Mesenteric fat pad (tissue), 1 donor: ENCODE measurements around the gene TTC36. TPM values are rescaled to one million over a fixed set of nuclear protein-coding genes. Genes with fewer than 3 reads are reported as not detected.
"Not testable (repeated sequence)": the region's sequence is repeated elsewhere in the genome, so short reads cannot be mapped to it uniquely, and the experiment has no call there.

ENCODE experiments used
- DNase-seq: peaks from one replicate; pipeline ENCODE4 v3.0.0-alpha.2; 2020; ENCODE audit warnings: low spot score
- long read RNA-seq: library from polyadenylated mRNA; unstranded; transcript quantifications from one replicate; pipeline ENCODE4 v2.0.0, GENCODE V29; 2020
- total RNA-seq: library from RNA; stranded (reverse); fragmentation: NEBNext Ultra II Directional; extraction: Animal tissue kit (Norgen Biotek cat#: 25700); gene quantifications from one replicate; pipeline ENCODE4 v1.2.1, GENCODE V29; 2021
- donor health status: DM: yes; HTN: yes; CAD: no.

The TTC36 gene, protein sequence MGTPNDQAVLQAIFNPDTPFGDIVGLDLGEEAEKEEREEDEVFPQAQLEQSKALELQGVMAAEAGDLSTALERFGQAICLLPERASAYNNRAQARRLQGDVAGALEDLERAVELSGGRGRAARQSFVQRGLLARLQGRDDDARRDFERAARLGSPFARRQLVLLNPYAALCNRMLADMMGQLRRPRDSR
- not detected for total RNA-seq
- long read RNA-seq: 0 reads

DNA sequence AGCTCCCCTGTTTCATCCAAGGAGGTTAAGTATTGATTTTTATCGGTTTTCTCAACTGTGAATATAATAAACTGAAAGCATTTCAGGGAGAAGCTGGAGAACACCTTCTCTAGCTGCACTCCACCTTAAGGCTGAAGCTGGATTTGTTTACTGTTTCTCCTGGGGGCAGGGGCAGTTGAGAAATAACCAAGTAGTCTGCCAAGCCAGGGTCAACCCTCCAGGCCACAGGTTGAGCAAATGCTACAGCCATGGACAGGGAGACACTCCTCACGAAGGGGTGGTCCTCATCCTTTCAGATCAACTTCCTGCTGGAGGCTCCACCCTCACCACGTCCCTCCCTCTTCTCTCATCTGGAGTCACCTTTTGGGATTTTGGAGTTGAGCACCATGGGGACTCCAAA is at the start of gene TTC36:
TSS of gene TTC36 (plus strand) at position 366 of the 400 bp plus-strand sequence. CDS start at position 387, 21 bp downstream.
- no peak for DNase-seq

DNA sequence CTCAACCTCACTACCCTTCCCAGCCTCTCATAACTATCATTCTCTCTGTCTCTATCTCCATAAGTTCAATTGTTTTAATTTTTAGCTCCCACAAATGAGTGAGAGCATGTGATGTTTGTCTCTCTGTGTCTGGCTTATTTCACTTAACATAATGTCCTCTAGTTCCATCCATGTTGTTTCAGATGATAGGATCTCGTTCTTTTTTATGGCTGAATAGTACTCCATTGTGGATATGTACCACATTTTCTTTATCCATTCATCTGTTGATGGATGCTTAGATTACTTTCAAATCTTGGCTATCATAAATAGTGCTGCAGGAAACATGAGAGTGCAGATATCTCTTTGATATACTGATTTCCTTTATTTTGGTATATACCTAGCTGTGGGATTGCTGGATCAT is 46.0 kb upstream of the TTC36 start:
- DNase-seq: not testable (repeated sequence)

DNA sequence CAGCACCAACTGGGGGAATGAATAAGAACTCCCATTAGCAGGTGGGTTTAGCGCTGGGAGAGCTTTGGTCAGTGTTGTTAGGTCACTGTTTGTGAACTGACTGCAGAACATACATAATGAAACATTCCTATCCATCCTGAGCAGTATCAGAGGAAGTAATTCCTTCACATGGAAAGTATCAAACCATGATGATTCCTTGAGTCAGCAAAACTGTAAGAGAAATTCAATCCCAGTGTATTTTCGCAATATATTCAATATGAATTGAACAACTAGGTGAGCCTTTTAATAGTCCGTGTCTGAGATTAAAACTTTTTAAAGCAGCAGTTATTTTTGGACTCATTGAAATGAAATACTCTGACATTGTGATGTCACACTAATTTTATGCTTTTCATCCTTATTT is 42.9 kb upstream of the TTC36 start:
- no peak for DNase-seq

GRCh38 chr11:118485273-118485672 is 42.0 kb upstream of the TTC36 start:
- DNase-seq: no peak

DNA sequence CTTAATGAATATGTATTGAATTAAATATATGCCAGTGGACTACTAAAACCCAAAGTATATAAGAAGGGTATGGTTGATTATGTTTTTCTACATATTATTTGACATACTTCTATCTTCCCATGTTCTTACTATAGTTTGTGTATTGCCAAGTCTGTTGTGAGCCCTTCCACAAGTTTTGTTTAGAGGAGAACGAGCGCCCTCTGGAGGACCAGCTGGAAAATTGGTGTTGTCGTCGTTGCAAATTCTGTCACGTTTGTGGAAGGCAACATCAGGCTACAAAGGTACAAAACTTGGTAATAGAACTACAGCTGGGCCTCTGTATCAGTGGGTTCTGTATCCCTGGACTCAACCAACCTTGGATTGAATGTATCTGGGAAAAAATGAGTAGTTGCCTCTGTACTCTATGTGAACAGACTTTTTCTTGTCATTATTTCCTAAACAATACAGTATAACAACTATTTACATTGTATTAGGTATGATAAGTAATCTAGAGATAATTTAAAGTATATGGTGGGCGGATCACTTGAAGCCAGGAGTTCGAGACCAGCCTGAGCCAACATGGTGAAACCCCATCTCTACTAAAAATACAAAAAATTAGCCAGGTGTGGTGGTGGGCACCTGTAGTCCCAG is 38.7 kb upstream of the TTC36 start:
- no peak for DNase-seq

- DNase-seq: no peak
Measured at GRCh38 chr11:118491041-118491440, 36.2 kb upstream of the TTC36 start.

DNA sequence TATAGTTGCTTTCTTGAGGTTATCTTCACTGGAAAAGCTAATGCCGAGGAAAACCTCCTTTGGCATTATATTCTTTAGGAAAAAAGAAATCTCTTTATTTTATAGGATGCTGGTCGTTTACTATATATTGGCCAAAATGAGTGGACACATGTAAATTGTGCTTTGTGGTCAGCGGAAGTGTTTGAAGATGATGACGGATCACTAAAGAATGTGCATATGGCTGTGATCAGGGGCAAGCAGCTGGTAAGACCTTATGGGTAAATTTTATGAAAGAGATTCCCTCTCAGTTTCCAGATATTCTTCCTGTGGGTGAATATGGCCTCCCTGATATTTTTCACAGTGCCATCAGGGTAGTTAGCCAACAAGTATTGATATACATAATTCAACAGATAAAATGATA is 29.4 kb upstream of the TTC36 start:
- DNase-seq: no peak

- DNase-seq: no peak
Measured at GRCh38 chr11:118503216-118503615, 24.1 kb upstream of the TTC36 start.

- DNase-seq: no peak
Measured at GRCh38 chr11:118511601-118512000, 15.7 kb upstream of the TTC36 start.

GRCh38 chr11:118514103-118514502 is 13.2 kb upstream of the TTC36 start:
- DNase-seq: no peak

DNA sequence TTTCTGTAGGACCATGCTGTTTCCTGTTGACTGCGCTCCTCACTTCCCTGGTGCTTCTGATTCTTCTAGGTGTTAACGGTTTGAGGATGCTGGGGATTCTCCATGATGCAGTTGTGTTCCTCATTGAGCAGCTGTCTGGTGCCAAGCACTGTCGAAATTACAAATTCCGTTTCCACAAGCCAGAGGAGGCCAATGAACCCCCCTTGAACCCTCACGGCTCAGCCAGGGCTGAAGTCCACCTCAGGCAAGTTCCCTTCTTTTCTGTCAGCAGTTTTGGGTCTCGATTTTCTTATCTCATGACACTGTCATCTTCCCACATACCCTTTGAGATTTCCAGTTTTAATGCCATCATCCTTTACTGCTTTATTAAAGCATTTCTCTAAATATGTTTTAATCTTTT is 7.7 kb upstream of the TTC36 start:
- DNase-seq: no peak

GRCh38 chr11:118521892-118522311 is 5.4 kb upstream of the TTC36 start:
- no peak for DNase-seq

DNA sequence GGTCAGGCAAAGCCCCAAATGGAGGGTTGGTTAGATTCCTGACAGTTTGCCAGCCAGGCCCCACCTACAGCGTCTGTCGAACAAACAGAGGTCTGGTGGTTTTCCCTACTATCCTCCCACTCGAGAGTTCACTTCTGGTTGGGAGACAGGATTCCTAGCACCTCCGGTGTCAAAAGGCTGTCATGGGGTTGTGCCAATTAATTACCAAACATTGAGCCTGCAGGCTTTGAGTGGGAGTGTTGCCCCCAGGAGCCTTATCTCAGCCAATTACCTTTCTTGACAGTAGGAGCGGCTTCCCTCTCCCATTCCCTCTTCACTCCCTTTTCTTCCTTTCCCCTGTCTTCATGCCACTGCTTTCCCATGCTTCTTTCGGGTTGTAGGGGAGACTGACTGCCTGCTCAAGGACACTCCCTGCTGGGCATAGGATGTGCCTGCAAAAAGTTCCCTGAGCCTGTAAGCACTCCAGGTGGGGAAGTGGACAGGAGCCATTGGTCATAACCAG is 4.7 kb upstream of the TTC36 start:
- DNase-seq: no peak

DNA sequence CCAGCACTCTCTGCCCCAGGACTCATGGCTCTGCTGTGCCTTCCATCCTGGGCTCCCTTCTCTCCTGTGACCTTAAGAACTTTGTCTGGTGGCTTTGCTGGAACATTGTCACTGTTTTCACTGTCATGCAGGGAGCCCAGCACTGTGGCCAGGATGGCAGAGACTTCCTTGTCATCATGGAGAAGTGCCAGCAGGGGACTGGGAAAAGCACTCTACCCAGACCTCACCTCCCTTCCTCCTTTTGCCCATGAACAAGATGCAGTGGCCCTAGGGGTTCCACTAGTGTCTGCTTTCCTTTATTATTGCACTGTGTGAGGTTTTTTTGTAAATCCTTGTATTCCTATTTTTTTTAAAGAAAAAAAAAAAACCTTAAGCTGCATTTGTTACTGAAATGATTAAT is 2.9 kb upstream of the TTC36 start:
- no peak for DNase-seq

DNA sequence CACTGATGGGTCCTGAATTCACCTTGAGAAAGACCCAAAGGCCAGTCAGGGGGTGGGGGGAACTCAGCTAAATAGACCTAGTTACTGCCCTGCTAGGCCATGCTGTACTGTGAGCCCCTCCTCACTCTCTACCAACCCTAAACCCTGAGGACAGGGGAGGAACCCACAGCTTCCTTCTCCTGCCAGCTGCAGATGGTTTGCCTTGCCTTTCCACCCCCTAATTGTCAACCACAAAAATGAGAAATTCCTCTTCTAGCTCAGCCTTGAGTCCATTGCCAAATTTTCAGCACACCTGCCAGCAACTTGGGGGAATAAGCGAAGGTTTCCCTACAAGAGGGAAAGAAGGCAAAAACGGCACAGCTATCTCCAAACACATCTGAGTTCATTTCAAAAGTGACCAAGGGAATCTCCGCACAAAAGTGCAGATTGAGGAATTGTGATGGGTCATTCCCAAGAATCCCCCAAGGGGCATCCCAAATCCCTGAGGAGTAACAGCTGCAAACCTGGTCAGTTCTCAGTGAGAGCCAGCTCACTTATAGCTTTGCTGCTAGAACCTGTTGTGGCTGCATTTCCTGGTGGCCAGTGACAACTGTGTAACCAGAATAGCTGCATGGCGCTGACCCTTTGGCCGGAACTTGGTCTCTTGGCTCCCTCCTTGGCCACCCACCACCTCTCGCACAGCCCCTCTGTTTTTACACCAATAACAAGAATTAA is 2.4 kb upstream of the TTC36 start:
- no peak for DNase-seq

DNA sequence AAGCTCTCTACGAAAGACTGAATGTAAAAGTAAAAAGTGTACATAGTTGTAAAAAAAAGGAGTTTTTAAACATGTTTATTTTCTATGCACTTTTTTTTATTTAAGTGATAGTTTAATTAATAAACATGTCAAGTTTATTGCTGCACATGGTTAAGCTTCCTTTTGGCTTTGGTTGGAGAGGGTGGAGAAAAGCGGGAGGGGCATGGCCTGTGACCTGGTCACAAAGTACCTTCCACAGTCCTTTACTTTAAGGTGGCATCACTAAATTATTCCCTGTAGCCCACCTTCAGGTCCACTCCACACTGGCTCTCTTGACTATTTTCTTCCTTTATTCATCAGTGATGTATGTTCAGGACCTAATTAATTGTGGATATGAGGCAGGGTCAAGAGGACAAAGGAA is 586 bp upstream of the TTC36 start:
- DNase-seq: no peak

DNA sequence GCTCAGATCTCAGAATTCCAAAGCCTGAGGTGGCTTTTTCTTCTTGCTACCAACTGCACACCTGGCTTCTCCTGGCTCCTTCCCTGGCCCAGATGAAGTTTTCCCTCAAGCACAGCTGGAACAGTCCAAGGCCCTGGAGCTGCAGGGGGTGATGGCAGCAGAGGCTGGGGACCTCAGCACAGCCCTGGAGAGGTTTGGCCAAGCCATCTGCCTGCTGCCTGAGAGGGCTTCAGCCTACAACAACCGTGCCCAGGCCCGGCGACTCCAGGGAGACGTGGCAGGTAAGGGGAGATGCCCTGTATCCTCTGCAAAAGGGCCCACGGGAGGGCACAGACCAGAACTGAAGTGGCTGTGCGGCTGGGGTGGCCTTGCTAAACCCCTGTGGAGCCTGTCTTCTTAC is 1.2 kb downstream of the TTC36 start:
- DNase-seq: no peak

DNA sequence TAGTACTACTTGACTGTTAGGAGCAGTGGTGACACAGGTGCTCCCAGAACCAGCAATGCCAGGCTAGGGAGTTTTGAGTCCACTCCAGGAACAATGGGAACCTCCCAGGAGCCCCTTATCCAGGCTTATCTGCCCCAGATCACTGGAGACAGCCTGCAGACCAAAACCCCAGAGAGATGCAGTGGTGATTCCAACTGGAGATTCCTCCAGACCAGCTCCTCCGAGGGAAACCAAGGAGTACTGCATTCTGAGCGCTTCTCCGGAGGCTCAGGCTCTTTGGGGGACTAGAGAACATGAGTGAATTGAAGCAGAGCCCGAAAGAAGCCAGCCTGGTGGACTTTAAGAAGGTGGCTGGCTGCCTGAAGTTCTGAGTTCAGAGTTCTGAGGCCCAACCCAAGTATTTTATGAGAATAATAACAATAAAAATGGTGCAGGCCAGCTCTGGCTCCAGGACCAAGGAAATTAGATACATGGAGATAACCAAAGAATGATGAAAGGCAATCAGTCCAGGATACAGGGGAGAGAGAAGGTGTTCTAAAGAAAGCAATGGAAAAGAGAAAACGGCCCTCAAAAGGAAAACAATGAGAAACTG is 2.4 kb downstream of the TTC36 start:
- no peak for DNase-seq

- DNase-seq: no peak
Measured at GRCh38 chr11:118530180-118530682, 3.0 kb downstream of the TTC36 start.

DNA sequence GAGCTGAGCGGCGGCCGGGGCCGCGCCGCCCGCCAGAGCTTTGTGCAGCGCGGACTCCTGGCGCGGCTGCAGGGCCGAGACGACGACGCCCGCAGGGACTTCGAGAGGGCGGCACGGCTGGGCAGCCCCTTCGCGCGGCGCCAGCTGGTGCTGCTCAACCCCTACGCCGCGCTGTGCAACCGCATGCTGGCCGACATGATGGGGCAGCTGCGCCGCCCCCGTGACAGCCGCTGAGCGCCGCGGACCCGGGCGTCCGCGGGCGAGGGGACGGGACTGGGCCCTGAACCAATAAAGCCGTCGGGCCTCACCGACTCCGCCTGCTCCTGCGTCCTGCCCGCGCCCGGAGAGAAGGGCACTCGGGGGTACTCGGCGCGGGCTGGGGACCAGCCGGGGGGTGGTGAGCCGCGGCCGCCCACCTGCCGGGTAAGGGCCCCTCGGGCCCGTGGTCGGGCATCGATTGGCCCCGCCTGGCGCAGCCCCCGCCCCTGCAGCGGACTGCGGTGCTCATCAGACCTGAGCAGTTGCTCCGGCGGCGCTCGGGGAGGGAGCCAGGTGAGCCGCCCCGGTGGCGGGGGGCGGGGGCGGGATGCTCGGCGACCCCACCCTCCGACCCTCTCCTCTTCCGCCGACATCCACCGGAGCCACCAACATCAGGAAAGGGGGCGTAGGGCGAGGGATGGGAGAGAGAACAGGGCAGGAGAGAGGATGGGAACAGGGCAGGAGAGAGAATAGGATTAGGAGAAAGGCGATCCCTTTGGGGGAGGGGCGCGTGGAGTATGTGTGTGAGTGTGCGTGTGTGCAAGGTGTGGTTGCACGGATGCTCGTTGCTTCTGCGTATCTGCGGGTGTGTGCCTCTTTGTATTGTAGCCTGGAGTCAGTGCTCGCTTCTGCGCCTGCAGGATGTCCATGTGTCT is 3.7 kb downstream of the TTC36 start, which contains the start of gene TMEM25:
TSS of gene TMEM25 (plus strand) at position 510 of the 914 bp plus-strand sequence. CDS start 610 bp downstream, outside the sequence.
- no peak for DNase-seq
